T follicular helper cell (primary cell): ENCODE data around the gene BOC.
"Not testable (repeated sequence)": the region's sequence is repeated elsewhere in the genome, so short reads cannot be mapped to it uniquely, and the experiment has no call there.

Source experiments
- DNase-seq: peaks from one replicate; pipeline ENCODE4 v3.0.0-alpha.2; 2020; ENCODE audit warnings: low read depth
- total RNA-seq, 2 experiments: gene quantifications; one replicate each; lab custom pipeline; 2026; lab: John Stamatoyannopoulos, UW

BOC gene
- total RNA-seq: 0 reads per million in 2 experiments

GRCh38 chr3:113211330-113212149 is at the start of gene BOC:
Gene BOC, plus strand, starts transcription at chr3:113211557. Its CDS starts 38,246 bp downstream, at chr3:113249803.
- DNase-seq: no peak

GRCh38 chr3:113161661-113162060 is 49.7 kb upstream of the BOC start:
- no peak for DNase-seq

- no peak for DNase-seq
These were observed 48.2 kb upstream of the BOC start for GRCh38 chr3:113163152-113163551.

- DNase-seq: no peak
These were observed 45.5 kb upstream of the BOC start for GRCh38 chr3:113165841-113166240.

- no peak for DNase-seq
These were observed 45.0 kb upstream of the BOC start for GRCh38 chr3:113166357-113166718.

- DNase-seq: no peak
These were observed 44.5 kb upstream of the BOC start for GRCh38 chr3:113166719-113167492.

- DNase-seq: no peak
These were observed 43.2 kb upstream of the BOC start for GRCh38 chr3:113167825-113168801.

GRCh38 chr3:113169891-113170452 is 41.4 kb upstream of the BOC start:
- no peak for DNase-seq

- no peak for DNase-seq
These were observed 40.6 kb upstream of the BOC start for GRCh38 chr3:113170771-113171170.

- DNase-seq: not testable (repeated sequence)
These were observed 39.6 kb upstream of the BOC start for GRCh38 chr3:113171675-113172300.

- DNase-seq: no peak
These were observed 38.3 kb upstream of the BOC start for GRCh38 chr3:113173102-113173501.

GRCh38 chr3:113174304-113174703 is 37.1 kb upstream of the BOC start:
- DNase-seq: no peak

- DNase-seq: no peak
These were observed 36.4 kb upstream of the BOC start for GRCh38 chr3:113174801-113175485.

- no peak for DNase-seq
These were observed 33.8 kb upstream of the BOC start for GRCh38 chr3:113177526-113177925.

GRCh38 chr3:113179235-113179824 is 32.0 kb upstream of the BOC start:
- no peak for DNase-seq

GRCh38 chr3:113183748-113184661 is 27.4 kb upstream of the BOC start:
- DNase-seq: no peak

GRCh38 chr3:113185194-113185835 is 26.0 kb upstream of the BOC start:
- DNase-seq: no peak

GRCh38 chr3:113186566-113186965 is 24.8 kb upstream of the BOC start:
- no peak for DNase-seq

GRCh38 chr3:113193288-113193687 is 18.1 kb upstream of the BOC start:
- no peak for DNase-seq
